ENCODE results near the gene CDC27. TPM values are rescaled to one million over a fixed set of nuclear protein-coding genes. Genes with fewer than 3 reads are reported as not detected.
"Not testable (repeated sequence)": the region's sequence is repeated elsewhere in the genome, so short reads cannot be mapped to it uniquely, and the experiment has no call there.

The CDC27 gene
- total RNA-seq, 6 experiments from 2014 or later: 27.5 to 50.4 (median 32.9) TPM

- H3K9me3 ChIP-seq: no peaks in the 10 kb centered on the region
- peaks cover 0 to 3% (median 0%) of the 10 kb centered on the region in 4 donors for H3K4me1 ChIP-seq
- no peak for TF ChIP-seq POLR2A (IDR thresholded peaks at IDR 0.05)
- TF ChIP-seq CTCF (IDR thresholded peaks at IDR 0.05): no peak
- no peak overlapping the region for H3K27ac ChIP-seq
- H3K36me3 ChIP-seq: peaks cover 0 to 24% (median 3%) of the 10 kb centered on the region in 4 donors
- 81% methylated on average over 3 of the region's 7 CpGs for WGBS (ENCODE audit: insufficient coverage, low coverage, low lambda C conversion rate, missing lambda C conversion rate)
- intact Hi-C loops (cut with DNase I): no loop called here
- no peaks in the 10 kb centered on the region for H3K27me3 ChIP-seq
- no peak for ATAC-seq
- no peak for DNase-seq
- no peak overlapping the region for H3K4me3 ChIP-seq
Observed at GRCh38 chr17:47177261-47177660, 11.8 kb downstream of the CDC27 start.

GRCh38 chr17:47176389-47176826, 12.7 kb downstream of the CDC27 start:
- TF ChIP-seq POLR2A (IDR thresholded peaks at IDR 0.05) (no peak), CTCF (IDR thresholded peaks at IDR 0.05) (no peak)
- DNase-seq: no peak
- Histone ChIP-seq H3K27me3 (no peaks in the 10 kb centered on the region), H3K4me1 (peaks cover 0 to 3% (median 0%) of the 10 kb centered on the region in 4 donors), H3K4me3 (no peak overlapping the region), H3K36me3 (peaks cover 0 to 24% (median 3%) of the 10 kb centered on the region in 4 donors), H3K9me3 (no peaks in the 10 kb centered on the region), H3K27ac (no peak overlapping the region)
- 70% methylated on average over 2 of the region's 2 CpGs for WGBS (ENCODE audit: insufficient coverage, low coverage, low lambda C conversion rate, missing lambda C conversion rate)
- intact Hi-C loops (cut with DNase I): no loop called here
- no peak for ATAC-seq

- ATAC-seq; H3K9me3 ChIP-seq; H3K4me3 ChIP-seq; H3K27me3 ChIP-seq; DNase-seq; intact Hi-C loops (cut with DNase I); H3K4me1 ChIP-seq; H3K27ac ChIP-seq: not testable (repeated sequence)
- WGBS (ENCODE audit: insufficient coverage, low coverage, low lambda C conversion rate, missing lambda C conversion rate): 86% methylated on average over 5 of the region's 8 CpGs
- H3K36me3 ChIP-seq: peaks cover 0 to 15% (median 7%) of the 10 kb centered on the region in 4 donors
Observed at GRCh38 chr17:47174823-47175222, 14.3 kb downstream of the CDC27 start.

GRCh38 chr17:47172696-47173565, 16.2 kb downstream of the CDC27 start:
- Histone ChIP-seq H3K4me1 (peaks cover 0 to 3% (median 0%) of the 10 kb centered on the region in 4 donors), H3K9me3 (no peaks in the 10 kb centered on the region), H3K27ac (no peak overlapping the region), H3K27me3 (no peaks in the 10 kb centered on the region), H3K4me3 (no peak overlapping the region), H3K36me3 (peaks cover 0 to 22% (median 13%) of the 10 kb centered on the region in 4 donors)
- no peak for TF ChIP-seq CTCF (IDR thresholded peaks at IDR 0.05)
- TF ChIP-seq POLR2A (IDR thresholded peaks at IDR 0.05): no peak
- 80% methylated on average over 2 of the region's 2 CpGs for WGBS (ENCODE audit: insufficient coverage, low coverage, low lambda C conversion rate, missing lambda C conversion rate)
- no peak for ATAC-seq
- intact Hi-C loops (cut with DNase I): no loop called here
- DNase-seq: no peak

- 100% methylated on average over 4 of the region's 4 CpGs for WGBS (ENCODE audit: insufficient coverage, low coverage, low lambda C conversion rate, missing lambda C conversion rate)
- Histone ChIP-seq H3K27me3 (no peaks in the 10 kb centered on the region), H3K36me3 (peaks cover 0 to 27% (median 9%) of the 10 kb centered on the region in 4 donors), H3K9me3 (no peaks in the 10 kb centered on the region), H3K4me3 (no peak overlapping the region), H3K4me1 (peaks cover 0 to 3% (median 0%) of the 10 kb centered on the region in 4 donors), H3K27ac (no peak overlapping the region)
- intact Hi-C loops (cut with DNase I): no loop called here
- ATAC-seq: no peak
- DNase-seq: no peak
- no peak for TF ChIP-seq CTCF (IDR thresholded peaks at IDR 0.05)
- no peak for TF ChIP-seq POLR2A (IDR thresholded peaks at IDR 0.05)
Observed at GRCh38 chr17:47170710-47171109, 18.4 kb downstream of the CDC27 start.

- intact Hi-C loops (cut with DNase I); DNase-seq; H3K9me3 ChIP-seq; ATAC-seq; H3K27ac ChIP-seq; H3K4me1 ChIP-seq; H3K4me3 ChIP-seq; H3K27me3 ChIP-seq: not testable (repeated sequence)
- 95% methylated on average over 3 of the region's 4 CpGs for WGBS (ENCODE audit: insufficient coverage, low coverage, low lambda C conversion rate, missing lambda C conversion rate)
- peaks cover 0 to 27% (median 9%) of the 10 kb centered on the region in 4 donors for H3K36me3 ChIP-seq
Observed at GRCh38 chr17:47168896-47169295, 20.2 kb downstream of the CDC27 start.

GRCh38 chr17:47166854-47167253, 22.2 kb downstream of the CDC27 start:
- H3K36me3 ChIP-seq: peaks cover 0 to 27% (median 9%) of the 10 kb centered on the region in 4 donors
- H3K27me3 ChIP-seq; DNase-seq; H3K4me1 ChIP-seq; intact Hi-C loops (cut with DNase I); H3K4me3 ChIP-seq; ATAC-seq; H3K27ac ChIP-seq; H3K9me3 ChIP-seq: not testable (repeated sequence)
- WGBS (ENCODE audit: insufficient coverage, low coverage, low lambda C conversion rate, missing lambda C conversion rate): 91% methylated on average over 5 of the region's 5 CpGs

Data from right lobe of liver (tissue), 6 donors.